RWPE1 (cell line): ENCODE data around the gene FEM1C.
A peak's percentile ranks its signal among the peaks of the same experiment; 100 is the strongest.

Experiments used
- CTCF ChIA-PET: fragments of 350-600 bp; sonication (Branson Sonifier 250); formaldehyde crosslinking; extraction: SDS; loops from one replicate; lab custom pipeline; 2021; lab: Yijun Ruan, JAX
- POLR2A ChIA-PET: fragments of 400-600 bp; formaldehyde crosslinking; extraction: SDS; loops from one replicate; lab custom pipeline; 2020; ENCODE audit warnings: antibody characterized with exemption; ENCODE audit not compliant: low non-redundant PET; lab: Yijun Ruan, JAX
- DNase-seq: peaks from one replicate; pipeline ENCODE4 v3.0.0; 2012; ENCODE audit warnings: low spot score
- H3K27ac ChIP-seq: fragments of 450-650 bp; 2 replicates; pipeline ENCODE4 v1.5.1; 2017
- CTCF ChIP-seq: fragments of 450-650 bp; conservative IDR thresholded peaks from 2 replicates; pipeline ENCODE4 v1.5.1; 2017; ENCODE audit warnings: low read depth, mild to moderate bottlenecking

The FEM1C gene

DNA sequence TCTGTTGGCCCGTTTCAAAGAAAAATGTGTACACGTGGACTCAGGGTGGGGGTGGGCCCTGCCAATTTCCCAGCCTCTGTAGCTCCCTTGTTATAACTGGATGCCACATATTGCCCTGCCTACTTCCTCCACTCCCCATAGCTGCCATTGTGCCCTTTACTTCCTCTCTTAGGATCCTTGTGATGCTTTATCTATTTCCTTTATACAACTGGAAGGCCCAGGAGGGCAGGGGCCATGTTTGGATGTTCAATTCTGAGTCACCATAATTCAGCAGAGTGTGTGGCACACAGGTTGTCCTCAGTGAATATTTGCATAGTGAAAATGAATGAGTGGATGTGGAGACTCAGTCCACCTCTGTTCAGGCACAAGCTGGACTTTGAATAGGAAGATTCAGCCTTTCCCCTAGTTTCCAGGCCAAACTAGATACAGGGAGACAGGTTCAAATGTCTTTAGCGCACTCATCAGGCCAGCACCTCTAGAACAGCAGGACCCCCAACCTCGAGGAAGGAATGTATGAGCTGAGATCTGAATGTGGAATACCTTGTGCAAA lies 10.6 kb upstream of the FEM1C start:
- no peak for TF ChIP-seq CTCF
- DNase-seq = no peak
- no peak overlapping the region for H3K27ac ChIP-seq
- POLR2A ChIA-PET = no interaction called here
- CTCF ChIA-PET = interaction anchor here (0.6 to 0.9 kb wide), 2 partner anchors 30 to 457 kb away, joined by 4 read pairs; no protein-coding TSS in a partner anchor

GRCh38 chr5:115553082-115553481 lies 8.5 kb upstream of the FEM1C start:
- CTCF ChIA-PET = interaction anchor here (0.7 kb wide), 1 partner anchor 8 kb away, joined by 3 read pairs; no protein-coding TSS in a partner anchor
- H3K27ac ChIP-seq = no peak overlapping the region
- no peak for TF ChIP-seq CTCF
- POLR2A ChIA-PET = no interaction called here
- DNase-seq = no peak

DNA sequence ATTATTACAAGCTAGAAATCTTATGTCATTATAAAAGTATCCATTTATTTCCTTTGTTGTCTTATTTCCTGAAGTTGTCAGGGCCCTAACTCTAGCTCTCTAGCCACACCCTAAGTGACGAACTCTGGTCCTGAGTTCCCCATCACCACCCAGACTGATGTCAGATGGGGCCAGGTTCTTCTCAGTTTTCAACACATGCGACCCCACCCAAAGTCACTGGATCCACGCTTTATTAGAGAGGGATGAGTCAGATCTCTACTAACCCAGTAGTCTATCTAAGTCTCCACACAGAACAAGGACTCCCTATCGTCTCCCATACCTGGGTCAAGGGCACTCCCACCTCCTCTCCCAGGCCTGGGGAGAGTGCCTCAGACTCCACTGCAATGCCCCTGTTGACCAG lies 6.8 kb upstream of the FEM1C start:
- DNase-seq = no peak
- ChIA-PET CTCF (no interaction called here), POLR2A (no interaction called here)
- no peak for TF ChIP-seq CTCF
- H3K27ac ChIP-seq = peak overlapping the region; percentile 33; the same call in 1 of the 2 replicates

- CTCF ChIA-PET = no interaction called here
- POLR2A ChIA-PET = no interaction called here
- no peak overlapping the region for H3K27ac ChIP-seq
- DNase-seq = no peak
- no peak for TF ChIP-seq CTCF
Observed at GRCh38 chr5:115549154-115549553, 4.6 kb upstream of the FEM1C start.

GRCh38 chr5:115548683-115549082 lies 4.1 kb upstream of the FEM1C start:
- ChIA-PET POLR2A (no interaction called here), CTCF (interaction anchor here (0.6 kb wide), 1 partner anchor 1216 kb away, joined by 3 read pairs; no protein-coding TSS in a partner anchor)
- DNase-seq = no peak
- no peak for TF ChIP-seq CTCF
- H3K27ac ChIP-seq = no peak overlapping the region

DNA sequence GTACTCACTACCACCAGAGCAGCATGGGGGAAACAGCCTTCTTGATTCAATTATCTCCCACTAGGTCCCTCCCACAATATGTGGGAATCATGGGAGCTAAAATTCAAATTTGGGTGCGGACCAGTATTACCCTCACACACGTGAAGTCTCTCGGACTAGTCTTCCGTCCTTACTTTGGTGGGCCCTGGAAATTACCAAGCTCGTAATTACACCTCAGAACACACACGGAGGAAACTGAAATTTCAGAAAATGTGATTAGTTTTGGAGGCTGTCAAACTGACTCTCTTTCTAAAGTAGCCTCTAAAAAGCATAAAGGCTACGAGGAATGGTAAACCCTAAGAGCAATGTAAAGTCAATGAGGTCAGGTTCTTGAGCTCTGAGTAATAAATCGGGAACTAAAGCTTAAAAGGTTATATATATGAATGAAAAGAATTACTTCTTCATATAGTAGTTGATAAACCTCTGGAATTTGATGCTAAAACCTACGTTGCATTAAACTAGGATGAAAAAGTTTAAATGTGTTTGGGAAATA lies 842 bp upstream of the FEM1C start:
- H3K27ac ChIP-seq = peak overlapping the region; percentile 97; the same call in 1 of the 2 replicates
- DNase-seq = no peak
- no peak for TF ChIP-seq CTCF
- CTCF ChIA-PET = interaction anchor here (0.5 to 0.6 kb wide), 2 partner anchors 8 to 238 kb away, joined by 3 read pairs; no protein-coding TSS in a partner anchor
- POLR2A ChIA-PET = interaction anchor here (0.6 to 0.7 kb wide), 2 partner anchors 15 to 479 kb away, joined by 3 read pairs; no protein-coding TSS in a partner anchor
